Measurements from ENCODE around the gene GAS2L2.

The GAS2L2 gene

GRCh38 chr17:35716897-35717465, 36.1 kb downstream of the GAS2L2 start:
- no peak for TF ChIP-seq CTCF (IDR thresholded peaks at IDR 0.05; ENCODE audit: borderline replicate concordance, control extremely low read depth, extremely low read depth, insufficient read depth, missing control alignments)
- in situ Hi-C loops (cut with MboI; ENCODE audit: low sequenced_read_pairs, unreplicated experiment), result no loop called here
- DNase-seq (ENCODE audit: low spot score), result no peak

- no peak for TF ChIP-seq CTCF (IDR thresholded peaks at IDR 0.05; ENCODE audit: borderline replicate concordance, control extremely low read depth, extremely low read depth, insufficient read depth, missing control alignments)
- in situ Hi-C loops (cut with MboI; ENCODE audit: low sequenced_read_pairs, unreplicated experiment), result no loop called here
- no peak for DNase-seq (ENCODE audit: low spot score)
These were observed 36.9 kb downstream of the GAS2L2 start for GRCh38 chr17:35716173-35716572.

GRCh38 chr17:35715416-35715815, 37.6 kb downstream of the GAS2L2 start:
- no peak for DNase-seq (ENCODE audit: low spot score)
- no peak for TF ChIP-seq CTCF (IDR thresholded peaks at IDR 0.05; ENCODE audit: borderline replicate concordance, control extremely low read depth, extremely low read depth, insufficient read depth, missing control alignments)
- in situ Hi-C loops (cut with MboI; ENCODE audit: low sequenced_read_pairs, unreplicated experiment), result no loop called here

GRCh38 chr17:35714988-35715387, 38.1 kb downstream of the GAS2L2 start:
- no peak for DNase-seq (ENCODE audit: low spot score)
- in situ Hi-C loops (cut with MboI; ENCODE audit: low sequenced_read_pairs, unreplicated experiment), result no loop called here
- TF ChIP-seq CTCF (IDR thresholded peaks at IDR 0.05; ENCODE audit: borderline replicate concordance, control extremely low read depth, extremely low read depth, insufficient read depth, missing control alignments), result no peak

GRCh38 chr17:35713069-35713728, 39.8 kb downstream of the GAS2L2 start:
- in situ Hi-C loops (cut with MboI; ENCODE audit: low sequenced_read_pairs, unreplicated experiment), result no loop called here
- DNase-seq (ENCODE audit: low spot score), result no peak
- TF ChIP-seq CTCF (IDR thresholded peaks at IDR 0.05; ENCODE audit: borderline replicate concordance, control extremely low read depth, extremely low read depth, insufficient read depth, missing control alignments), result no peak

GRCh38 chr17:35710950-35711349, 42.1 kb downstream of the GAS2L2 start:
- no peak for DNase-seq (ENCODE audit: low spot score)
- TF ChIP-seq CTCF (IDR thresholded peaks at IDR 0.05; ENCODE audit: borderline replicate concordance, control extremely low read depth, extremely low read depth, insufficient read depth, missing control alignments), result no peak
- in situ Hi-C loops (cut with MboI; ENCODE audit: low sequenced_read_pairs, unreplicated experiment), result no loop called here

Measured in GM13976 (cell line).